Stimulated activated memory B cell treated with anti-CD40 and anti-IgM and Interleukin-4, amounts not matched to agents 10 μg/mL and 1 μg/mL and 100 μg/mL, for 72 hours (primary cell): ENCODE results near the gene HOMER2.
A peak's percentile ranks its signal among the peaks of the same experiment; 100 is the strongest.
"Not testable (repeated sequence)": the region's sequence is repeated elsewhere in the genome, so short reads cannot be mapped to it uniquely, and the experiment has no call there.

Source experiments
- ATAC-seq: fragments of 150-1000 bp; cut with Tn5 transposase; 2 replicates; pipeline ENCODE4 v1.10.0; 2021
- H3K27ac Mint-ChIP-seq: one replicate; pipeline ENCODE4 v1.8.0; 2022; ENCODE audit warnings: mild to moderate bottlenecking, mixed read lengths
- H3K27me3 Mint-ChIP-seq: one replicate; pipeline ENCODE4 v1.8.0; 2022; ENCODE audit warnings: mixed read lengths
- H3K36me3 Mint-ChIP-seq: one replicate; pipeline ENCODE4 v1.8.0; 2022; ENCODE audit warnings: mixed read lengths
- H3K4me1 Mint-ChIP-seq: one replicate; pipeline ENCODE4 v1.8.0; 2022; ENCODE audit warnings: mixed read lengths
- H3K4me3 Mint-ChIP-seq: one replicate; pipeline ENCODE4 v1.8.0; 2022; ENCODE audit warnings: mild to moderate bottlenecking, moderate library complexity, mixed read lengths
- H3K9me3 Mint-ChIP-seq: one replicate; pipeline ENCODE4 v1.8.0; 2022; ENCODE audit warnings: mixed read lengths

Gene HOMER2

GRCh38 chr15:82875411-82876003, 77.0 kb downstream of the HOMER2 start:
- no peak for ATAC-seq
- H3K27me3 Mint-ChIP-seq, result no peaks in the 10 kb centered on the region
- H3K4me1 Mint-ChIP-seq, result peaks cover 23% of the 10 kb centered on the region
- no peak overlapping the region for H3K27ac Mint-ChIP-seq
- H3K9me3 Mint-ChIP-seq, result no peaks in the 10 kb centered on the region
- peaks cover 62% of the 10 kb centered on the region for H3K36me3 Mint-ChIP-seq
- H3K4me3 Mint-ChIP-seq, result no peak overlapping the region

DNA sequence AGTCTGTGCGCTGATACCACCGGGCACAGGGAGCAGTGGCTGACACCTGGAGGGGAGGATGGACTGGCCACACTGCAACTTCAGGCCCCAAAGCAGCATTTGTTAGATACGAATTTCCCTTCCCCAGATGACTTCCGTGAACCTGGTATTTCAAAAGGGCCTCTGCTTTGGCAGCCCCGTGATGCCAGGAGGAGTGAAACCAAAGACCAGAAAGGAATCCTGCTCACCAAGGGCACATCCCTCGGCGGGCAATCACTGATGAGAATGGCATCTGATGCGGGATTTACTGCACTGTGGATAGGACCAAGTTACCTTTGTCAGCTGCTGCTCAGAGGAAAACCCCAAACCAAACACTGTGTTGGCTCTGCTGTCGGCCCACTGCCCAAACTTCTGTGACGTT, 77.6 kb downstream of the HOMER2 start:
- Mint-ChIP-seq H3K36me3 (peaks cover 58% of the 10 kb centered on the region), H3K27ac (no peak overlapping the region), H3K9me3 (no peaks in the 10 kb centered on the region), H3K4me3 (no peak overlapping the region), H3K4me1 (peaks cover 23% of the 10 kb centered on the region), H3K27me3 (no peaks in the 10 kb centered on the region)
- no peak for ATAC-seq

GRCh38 chr15:82874267-82874666, 78.3 kb downstream of the HOMER2 start:
- H3K9me3 Mint-ChIP-seq, result no peaks in the 10 kb centered on the region
- H3K27me3 Mint-ChIP-seq, result no peaks in the 10 kb centered on the region
- H3K4me1 Mint-ChIP-seq, result peaks cover 23% of the 10 kb centered on the region
- H3K27ac Mint-ChIP-seq, result no peak overlapping the region
- no peak overlapping the region for H3K4me3 Mint-ChIP-seq
- no peak for ATAC-seq
- peaks cover 59% of the 10 kb centered on the region for H3K36me3 Mint-ChIP-seq

DNA sequence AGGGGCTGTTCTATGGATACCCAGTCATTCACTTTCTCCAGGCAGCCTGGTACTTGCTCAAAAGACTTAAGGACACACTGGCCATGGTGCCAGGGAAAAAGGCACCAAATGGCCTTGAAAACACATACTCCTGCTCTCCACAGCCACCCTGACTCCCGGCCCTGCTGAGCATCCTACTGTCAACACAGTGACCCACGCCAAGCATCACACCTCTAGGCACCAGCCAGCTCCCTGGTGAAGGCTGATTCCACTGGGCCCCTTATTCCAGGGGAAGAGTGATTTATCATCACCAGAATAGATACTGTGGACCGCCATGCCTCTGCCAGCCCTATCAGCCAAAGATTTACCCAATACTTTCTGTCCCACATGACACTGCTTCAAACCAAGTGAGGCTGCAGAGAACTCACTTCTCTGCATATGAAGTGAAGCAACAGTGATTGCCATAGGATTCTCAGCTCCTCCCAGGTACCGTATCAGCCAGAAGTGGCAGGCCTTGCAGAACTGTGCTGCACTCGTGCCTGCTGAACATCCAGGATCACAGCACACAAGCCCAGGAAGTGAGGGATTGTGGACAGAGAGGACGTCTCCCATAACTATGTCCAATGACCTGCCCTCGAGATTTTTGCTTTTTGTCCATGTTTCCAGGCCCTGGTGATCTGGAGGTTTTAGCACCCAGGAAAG, 79.4 kb downstream of the HOMER2 start:
- H3K27ac Mint-ChIP-seq, result no peak overlapping the region
- no peaks in the 10 kb centered on the region for H3K27me3 Mint-ChIP-seq
- peaks cover 53% of the 10 kb centered on the region for H3K36me3 Mint-ChIP-seq
- no peaks in the 10 kb centered on the region for H3K9me3 Mint-ChIP-seq
- ATAC-seq, result no peak
- H3K4me3 Mint-ChIP-seq, result no peak overlapping the region
- peaks cover 23% of the 10 kb centered on the region for H3K4me1 Mint-ChIP-seq

DNA sequence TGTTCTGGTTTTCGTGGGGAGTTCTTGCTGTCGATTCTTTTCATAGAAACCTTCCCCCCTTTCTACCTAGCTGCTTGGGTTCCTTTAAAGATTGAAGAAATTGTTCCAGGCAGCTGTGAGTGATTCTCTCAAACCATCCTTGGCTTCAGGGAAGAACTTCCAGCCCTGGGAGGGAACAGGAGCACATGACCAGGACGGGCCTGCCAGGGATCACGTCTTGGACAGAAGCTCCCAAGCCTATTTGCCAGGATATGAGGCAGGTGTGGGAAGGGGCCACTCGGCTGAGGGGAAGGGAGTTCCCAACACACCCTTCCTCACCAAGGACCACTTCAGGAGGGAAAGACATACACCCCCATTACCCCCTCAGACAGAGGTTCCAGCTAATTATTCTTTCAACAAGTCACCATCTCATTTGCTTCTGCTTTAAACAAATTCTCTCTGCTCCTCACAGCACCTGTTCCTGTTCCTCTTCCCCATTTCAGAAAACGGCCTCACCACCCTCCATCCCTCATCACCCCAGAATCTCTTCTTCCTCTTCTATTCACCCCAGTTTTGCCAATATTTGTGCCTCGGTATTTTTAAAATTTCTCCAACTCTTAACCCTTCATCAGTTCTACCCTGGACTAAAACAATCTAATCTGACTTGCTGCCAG, 80.6 kb downstream of the HOMER2 start:
- Mint-ChIP-seq H3K9me3 (no peaks in the 10 kb centered on the region), H3K4me3 (no peak overlapping the region), H3K36me3 (peaks cover 53% of the 10 kb centered on the region), H3K4me1 (peaks cover 23% of the 10 kb centered on the region), H3K27me3 (no peaks in the 10 kb centered on the region), H3K27ac (peak overlapping the region; percentile 1)
- ATAC-seq, result no peak

DNA sequence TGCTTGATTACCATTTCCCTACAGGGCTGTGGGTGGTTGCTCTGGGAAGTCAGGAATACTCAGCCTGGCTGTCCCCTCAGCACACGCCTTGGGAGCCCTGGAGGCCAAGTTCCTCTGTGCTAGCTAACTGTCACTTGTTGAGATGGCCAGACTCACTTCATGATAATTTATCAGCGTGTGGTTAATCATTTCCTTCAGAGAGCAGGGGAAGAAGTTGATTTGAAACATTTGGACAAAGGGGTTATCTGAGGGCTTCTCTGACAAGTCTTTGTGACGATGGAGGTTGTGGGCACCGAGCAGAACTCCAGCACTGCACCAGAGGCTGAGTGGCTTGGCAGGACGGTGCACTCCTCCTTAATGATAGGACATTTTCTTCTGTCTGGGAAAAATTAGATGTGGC, 81.2 kb downstream of the HOMER2 start:
- Mint-ChIP-seq H3K27ac (peak overlapping the region; percentile 1), H3K4me3 (no peak overlapping the region), H3K36me3 (peaks cover 53% of the 10 kb centered on the region), H3K4me1 (peaks cover 23% of the 10 kb centered on the region), H3K9me3 (no peaks in the 10 kb centered on the region), H3K27me3 (no peaks in the 10 kb centered on the region)
- peak; percentile 24 for ATAC-seq

DNA sequence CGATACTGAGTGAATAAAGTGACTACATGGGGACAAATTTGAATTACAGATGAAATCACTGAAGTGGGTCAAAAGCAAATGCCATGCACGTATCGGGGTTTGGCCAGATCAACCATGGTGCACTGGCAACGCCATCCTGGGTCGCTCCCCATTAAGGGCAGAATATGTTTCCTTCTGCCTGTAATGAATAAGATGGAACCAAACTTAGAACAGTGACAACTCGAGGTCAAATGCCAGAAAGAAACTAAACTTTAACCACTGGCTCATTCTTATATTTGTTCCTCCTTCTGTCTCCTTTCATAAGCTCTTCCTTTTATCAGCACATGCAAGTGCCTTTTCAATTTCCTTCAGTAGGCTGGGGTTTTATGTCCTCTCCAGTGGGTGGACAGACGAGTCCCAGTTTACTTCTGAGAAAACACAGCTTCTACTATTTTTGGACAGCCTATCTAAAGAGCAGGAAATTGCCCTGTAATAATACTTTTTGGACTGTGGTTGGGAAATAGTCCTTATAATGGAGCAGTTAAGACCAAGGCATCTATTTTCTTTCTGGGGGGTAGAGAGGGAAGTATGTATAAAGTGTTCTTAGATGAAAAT, 81.7 kb downstream of the HOMER2 start:
- peak overlapping the region; percentile 1 for H3K27ac Mint-ChIP-seq
- H3K36me3 Mint-ChIP-seq, result peaks cover 49% of the 10 kb centered on the region
- H3K4me3 Mint-ChIP-seq, result no peak overlapping the region
- H3K27me3 Mint-ChIP-seq, result no peaks in the 10 kb centered on the region
- peaks cover 23% of the 10 kb centered on the region for H3K4me1 Mint-ChIP-seq
- no peaks in the 10 kb centered on the region for H3K9me3 Mint-ChIP-seq
- peak; percentile 45 for ATAC-seq

GRCh38 chr15:82865981-82866380, 86.5 kb downstream of the HOMER2 start:
- not testable (repeated sequence) for H3K4me3 Mint-ChIP-seq, H3K27me3 Mint-ChIP-seq, H3K27ac Mint-ChIP-seq, H3K4me1 Mint-ChIP-seq, ATAC-seq, H3K9me3 Mint-ChIP-seq
- H3K36me3 Mint-ChIP-seq, result peaks cover 25% of the 10 kb centered on the region

GRCh38 chr15:82865581-82865980, 86.9 kb downstream of the HOMER2 start:
- H3K4me3 Mint-ChIP-seq, H3K9me3 Mint-ChIP-seq, H3K27ac Mint-ChIP-seq, H3K27me3 Mint-ChIP-seq, H3K4me1 Mint-ChIP-seq, ATAC-seq: not testable (repeated sequence)
- peaks cover 29% of the 10 kb centered on the region for H3K36me3 Mint-ChIP-seq

DNA sequence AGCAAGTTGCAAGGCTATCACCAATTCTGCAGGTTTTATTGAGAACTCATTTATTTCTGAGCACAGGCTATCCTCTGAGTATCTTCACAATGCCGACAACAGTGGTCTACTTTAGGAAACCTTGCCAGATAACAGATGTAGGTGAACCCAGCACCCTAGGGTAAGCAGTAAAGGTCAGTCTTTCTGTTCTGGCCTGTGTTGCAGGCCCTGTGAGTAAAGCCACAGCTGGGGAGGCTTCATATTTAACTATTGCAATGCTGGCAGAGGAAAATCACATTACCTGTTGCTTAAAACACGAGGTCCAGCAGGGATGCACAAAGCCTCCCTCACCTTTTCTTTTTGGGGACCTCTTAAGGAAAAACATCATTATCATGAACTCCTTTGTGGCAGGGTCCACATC, 87.6 kb downstream of the HOMER2 start:
- H3K27me3 Mint-ChIP-seq, result no peaks in the 10 kb centered on the region
- H3K4me1 Mint-ChIP-seq, result no peaks in the 10 kb centered on the region
- no peak overlapping the region for H3K27ac Mint-ChIP-seq
- peaks cover 35% of the 10 kb centered on the region for H3K36me3 Mint-ChIP-seq
- no peak overlapping the region for H3K4me3 Mint-ChIP-seq
- no peaks in the 10 kb centered on the region for H3K9me3 Mint-ChIP-seq
- ATAC-seq, result no peak

GRCh38 chr15:82862886-82863285, 89.6 kb downstream of the HOMER2 start:
- Mint-ChIP-seq H3K4me1 (no peaks in the 10 kb centered on the region), H3K9me3 (no peaks in the 10 kb centered on the region), H3K27me3 (no peaks in the 10 kb centered on the region), H3K27ac (peak overlapping the region; percentile 8), H3K36me3 (peaks cover 47% of the 10 kb centered on the region), H3K4me3 (no peak overlapping the region)
- no peak for ATAC-seq

GRCh38 chr15:82858932-82859331, 93.6 kb downstream of the HOMER2 start:
- H3K27me3 Mint-ChIP-seq, result no peaks in the 10 kb centered on the region
- H3K9me3 Mint-ChIP-seq, result no peaks in the 10 kb centered on the region
- H3K4me1 Mint-ChIP-seq, result no peaks in the 10 kb centered on the region
- no peak overlapping the region for H3K27ac Mint-ChIP-seq
- ATAC-seq, result no peak
- H3K36me3 Mint-ChIP-seq, result peaks cover 46% of the 10 kb centered on the region
- no peak overlapping the region for H3K4me3 Mint-ChIP-seq

DNA sequence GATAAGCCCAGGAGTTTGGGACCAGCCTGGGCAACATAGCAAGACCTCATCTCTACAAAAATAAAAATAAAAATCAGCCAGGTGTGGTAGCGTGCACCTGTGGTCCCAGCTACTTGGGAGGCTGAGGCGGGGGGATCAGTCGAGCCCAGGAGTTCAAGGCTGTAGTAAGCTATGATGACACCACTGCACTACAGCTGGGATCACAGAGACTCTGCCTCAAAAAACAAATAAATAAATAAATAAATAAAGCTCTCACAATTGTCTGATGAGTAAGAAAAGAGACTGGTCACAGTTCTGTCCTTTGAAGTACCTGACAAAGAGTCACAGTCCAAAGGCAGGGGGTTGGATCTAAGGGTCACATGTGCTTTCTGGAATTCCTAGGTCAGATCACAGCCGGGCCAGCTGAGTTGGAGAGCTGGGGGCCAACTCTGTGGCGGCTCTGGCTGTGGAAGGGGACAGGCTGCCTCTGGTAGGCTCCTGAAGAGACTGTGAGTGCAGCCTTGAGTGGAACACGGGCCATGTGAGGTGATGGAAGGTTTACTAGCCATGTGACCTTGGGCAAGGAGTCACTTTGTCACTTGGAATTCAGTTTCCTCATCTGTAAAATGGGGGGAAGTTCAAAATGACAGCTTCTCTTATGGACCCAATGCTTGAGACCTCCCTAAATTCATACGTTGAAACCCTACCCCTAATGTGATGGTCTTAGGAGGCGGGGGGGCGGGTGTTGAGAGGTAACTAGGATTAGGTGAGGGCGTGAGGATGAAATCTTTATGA, 95.9 kb downstream of the HOMER2 start:
- H3K4me3 Mint-ChIP-seq, result no peak overlapping the region
- no peaks in the 10 kb centered on the region for H3K4me1 Mint-ChIP-seq
- peaks cover 52% of the 10 kb centered on the region for H3K36me3 Mint-ChIP-seq
- no peak overlapping the region for H3K27ac Mint-ChIP-seq
- no peaks in the 10 kb centered on the region for H3K27me3 Mint-ChIP-seq
- no peak for ATAC-seq
- H3K9me3 Mint-ChIP-seq, result no peaks in the 10 kb centered on the region

DNA sequence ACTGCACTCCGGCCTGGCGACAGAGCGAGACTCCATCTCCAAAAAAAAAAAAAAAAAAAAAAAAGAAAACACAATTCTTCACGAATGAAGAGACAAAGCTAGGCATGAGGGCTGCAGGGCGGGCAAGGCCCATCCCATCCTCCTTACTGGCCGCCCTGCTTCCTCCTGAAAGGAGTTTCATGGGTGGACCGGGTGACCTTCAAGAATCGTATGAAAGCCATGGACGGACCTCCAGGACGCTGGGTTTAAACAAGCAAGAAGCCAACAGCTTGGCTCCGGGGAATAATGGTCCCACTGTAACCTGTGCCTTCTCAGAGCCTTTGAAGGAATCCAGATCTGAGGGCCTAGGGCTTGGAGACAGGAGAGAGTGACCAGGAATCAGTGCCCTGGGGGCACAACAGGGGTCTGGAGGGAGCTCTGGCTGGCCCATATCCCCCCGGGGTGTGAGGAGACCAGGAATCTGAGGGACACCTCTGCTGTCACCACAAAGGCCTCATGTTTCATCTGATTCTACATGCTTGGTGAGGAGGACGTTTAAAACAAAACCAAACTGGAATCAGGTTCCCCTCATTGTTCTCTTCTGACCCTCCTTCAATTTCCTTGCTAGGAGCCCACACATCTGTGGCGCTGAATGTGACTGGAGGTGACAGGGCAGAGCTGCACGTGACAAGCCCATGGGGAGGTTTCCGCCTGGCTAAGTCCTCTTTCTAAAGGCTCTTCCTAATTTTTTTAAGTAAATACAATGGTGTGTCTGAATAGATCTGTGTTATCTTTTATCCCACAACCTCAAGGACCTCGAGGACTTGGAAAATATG, 97.0 kb downstream of the HOMER2 start:
- Mint-ChIP-seq H3K36me3 (peaks cover 57% of the 10 kb centered on the region), H3K4me3 (no peak overlapping the region), H3K27ac (no peak overlapping the region), H3K27me3 (no peaks in the 10 kb centered on the region), H3K4me1 (no peaks in the 10 kb centered on the region), H3K9me3 (no peaks in the 10 kb centered on the region)
- ATAC-seq, result no peak
